Heart left ventricle (tissue), 13 donors: ENCODE results near the gene CPXM2.

Source experiments
- POLR2A ChIP-seq, 2 donors: fragments of 450-650 bp; IDR thresholded peaks; one replicate each; pipeline ENCODE4 v1.6.1; 2017; ENCODE audit warnings: antibody characterized with exemption in 2 of 2, mild to moderate bottlenecking in 2 of 2, moderate library complexity in 2 of 2
- TF ChIP-seq, protein P1 (sequence below), 12 donors: fragments of 200-600 bp; sonication (generic) in 4 of 12; IDR thresholded peaks; one replicate each; pipeline versions ENCODE4 v1.5.0 to v1.8.0; 2018 to 2022; ENCODE audit warnings: antibody characterized with exemption in 12 of 12, mild to moderate bottlenecking in 5 of 12
- donor health status: ischemic (EF 13 %, LVEDD 7.1; RV severe dilation, severe dysfunction).
- donor health status: DM: no; HTN: yes; CAD: no.
- donor health status: DM: no; HTN: no; CAD: no.
- donor health status: ischemic (EF 25% LVEDD 6.9; RV normal size, moderate dysfunction).
- donor health status: ischemic (EF 25% LVEDD 5.7; RV mildly dilated, moderate dysfunction).
- donor health status: ischemic (EF 35%, LVEDD 5.7; RV mildly dilated, moderate dysfunction).
- donor health status: nonischemic (EF 11% LVEDD 7.7; RV severe dilation, severe dysfunction).
- donor health status: DM: yes; HTN: yes; CAD: no.
- donor health status: PGD.
- donor health status: ischemic (EF 29% LVEDD 5.4; RV normal size, mild dysfunction).
- donor health status: nonischemic (EF 23%, LVEDD 6.1; RV moderate dilation, normal function).

DNA sequence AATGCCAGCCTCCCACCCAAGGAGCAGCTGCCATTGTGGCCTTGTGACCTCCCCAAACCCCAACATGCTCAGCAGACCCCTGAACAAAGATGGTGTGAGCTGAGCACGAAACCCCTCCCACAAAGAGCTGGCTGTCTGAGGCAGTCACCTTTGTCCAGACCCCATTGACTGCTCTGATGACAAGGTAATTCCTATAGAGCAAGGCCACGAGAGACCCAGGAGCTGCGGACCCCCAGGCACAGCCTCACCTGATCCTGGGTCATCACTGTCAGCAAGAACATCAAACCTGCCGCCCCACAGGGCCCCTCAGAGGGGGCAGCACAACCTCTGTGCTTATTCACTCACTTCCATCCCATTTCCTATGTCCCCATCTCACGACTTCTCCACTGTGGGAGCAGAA, 102.6 kb downstream of the CPXM2 start:
- TF ChIP-seq, protein P1, sequence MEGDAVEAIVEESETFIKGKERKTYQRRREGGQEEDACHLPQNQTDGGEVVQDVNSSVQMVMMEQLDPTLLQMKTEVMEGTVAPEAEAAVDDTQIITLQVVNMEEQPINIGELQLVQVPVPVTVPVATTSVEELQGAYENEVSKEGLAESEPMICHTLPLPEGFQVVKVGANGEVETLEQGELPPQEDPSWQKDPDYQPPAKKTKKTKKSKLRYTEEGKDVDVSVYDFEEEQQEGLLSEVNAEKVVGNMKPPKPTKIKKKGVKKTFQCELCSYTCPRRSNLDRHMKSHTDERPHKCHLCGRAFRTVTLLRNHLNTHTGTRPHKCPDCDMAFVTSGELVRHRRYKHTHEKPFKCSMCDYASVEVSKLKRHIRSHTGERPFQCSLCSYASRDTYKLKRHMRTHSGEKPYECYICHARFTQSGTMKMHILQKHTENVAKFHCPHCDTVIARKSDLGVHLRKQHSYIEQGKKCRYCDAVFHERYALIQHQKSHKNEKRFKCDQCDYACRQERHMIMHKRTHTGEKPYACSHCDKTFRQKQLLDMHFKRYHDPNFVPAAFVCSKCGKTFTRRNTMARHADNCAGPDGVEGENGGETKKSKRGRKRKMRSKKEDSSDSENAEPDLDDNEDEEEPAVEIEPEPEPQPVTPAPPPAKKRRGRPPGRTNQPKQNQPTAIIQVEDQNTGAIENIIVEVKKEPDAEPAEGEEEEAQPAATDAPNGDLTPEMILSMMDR (IDR thresholded peaks at IDR 0.05) = no peak
- no peak for TF ChIP-seq POLR2A (IDR thresholded peaks at IDR 0.05)
